ENCODE data around the gene TMPRSS12. TPM values are rescaled to one million over a fixed set of nuclear protein-coding genes. Genes with fewer than 3 reads are reported as not detected.

TMPRSS12 gene
- total and polyA plus RNA-seq, 9 of the 15 experiments (the other 6 are each of a cell fraction or from before 2014, with no cell fraction given), result 0.04 TPM; not detected in 8

- no peak for TF ChIP-seq ZNF282 (CRISPR knock-in tag; IDR thresholded peaks at IDR 0.05)
- no peak for TF ChIP-seq KDM5B (IDR thresholded peaks at IDR 0.05; ENCODE audit: insufficient replicate concordance, low read depth, low read length)
- no peak for TF ChIP-seq THAP7 (CRISPR knock-in tag; IDR thresholded peaks at IDR 0.05)
- no peak for TF ChIP-seq KLF6 (CRISPR knock-in tag; IDR thresholded peaks at IDR 0.05; ENCODE audit: borderline replicate concordance)
- peak; percentile 68 for TF ChIP-seq RAD51 (IDR thresholded peaks at IDR 0.05; ENCODE audit: borderline replicate concordance, low read depth)
- TF ChIP-seq ZNF217 (CRISPR knock-in tag; IDR thresholded peaks at IDR 0.05), result no peak
- TF ChIP-seq KAT8 (IDR thresholded peaks at IDR 0.05; ENCODE audit: low read depth), result no peak
- no peak for TF ChIP-seq SLC30A9 (CRISPR knock-in tag; IDR thresholded peaks at IDR 0.05)
- peak; percentile 42; the same call in 1 of the 2 replicates for TF ChIP-seq NCOR1 (IDR thresholded peaks at IDR 0.05)
- TF ChIP-seq ZEB2 (IDR thresholded peaks at IDR 0.05), result no peak
- no peak for TF ChIP-seq ATF1 (CRISPR knock-in tag; IDR thresholded peaks at IDR 0.05)
- TF ChIP-seq ATF1 (tag; IDR thresholded peaks at IDR 0.05), result peak; percentile 36; the same call in 1 of the 2 replicates
- no peak for TF ChIP-seq ZNF224 (CRISPR knock-in tag; IDR thresholded peaks at IDR 0.05)
- no peak for TF ChIP-seq PHTF2 (CRISPR knock-in tag; IDR thresholded peaks at IDR 0.05)
- no peak for TF ChIP-seq CLOCK (CRISPR knock-in tag; IDR thresholded peaks at IDR 0.05; ENCODE audit: borderline replicate concordance)
- TF ChIP-seq SMARCB1 (IDR thresholded peaks at IDR 0.05; ENCODE audit: insufficient read length, low read depth), result no peak
- TF ChIP-seq NFYB (IDR thresholded peaks at IDR 0.05; ENCODE audit: extremely low read depth, insufficient read length), result peak; percentile 16
- TF ChIP-seq PHF8 (IDR thresholded peaks at IDR 0.05; ENCODE audit: borderline replicate concordance, low read length), result no peak
- TF ChIP-seq ZNF561 (CRISPR knock-in tag; conservative IDR thresholded peaks at IDR 0.05), result no peak
- TF ChIP-seq NEUROD1 (IDR thresholded peaks at IDR 0.05; ENCODE audit: borderline replicate concordance, low read depth, low read length, partially characterized antibody), result peak; percentile 23
- TF ChIP-seq FIP1L1 (IDR thresholded peaks at IDR 0.05; ENCODE audit: low read depth, low read length, poor library complexity, severe bottlenecking), result no peak
- TF ChIP-seq ESRRA (IDR thresholded peaks at IDR 0.05; ENCODE audit: borderline replicate concordance, low read depth), result peak; percentile 56; the same call in 1 of the 2 replicates
- peak; percentile 24; the same call in 1 of the 2 replicates for TF ChIP-seq NR2C1 (IDR thresholded peaks at IDR 0.05)
- peak; percentile 53; the same call in 1 of the 2 replicates for TF ChIP-seq NR2C1 (tag; IDR thresholded peaks at IDR 0.05)
- TF ChIP-seq NCOA1 (IDR thresholded peaks at IDR 0.05; ENCODE audit: low read depth), result peak; percentile 23; the same call in 1 of the 2 replicates
- no peak for TF ChIP-seq ARID3A (IDR thresholded peaks at IDR 0.05; ENCODE audit: borderline replicate concordance, low read depth, low read length)
Observed at GRCh38 chr12:50933459-50934124, 90.9 kb downstream of the TMPRSS12 start (continued).
